ENCODE measurements around the gene TRAM2. TPM values are rescaled to one million over a fixed set of nuclear protein-coding genes. Genes with fewer than 3 reads are reported as not detected.

Gene TRAM2
- total and polyA plus RNA-seq, 2 donors (not counting 3 experiments of a cell fraction or from before 2014, with no cell fraction given): 85.7 to 98.6 TPM

DNA sequence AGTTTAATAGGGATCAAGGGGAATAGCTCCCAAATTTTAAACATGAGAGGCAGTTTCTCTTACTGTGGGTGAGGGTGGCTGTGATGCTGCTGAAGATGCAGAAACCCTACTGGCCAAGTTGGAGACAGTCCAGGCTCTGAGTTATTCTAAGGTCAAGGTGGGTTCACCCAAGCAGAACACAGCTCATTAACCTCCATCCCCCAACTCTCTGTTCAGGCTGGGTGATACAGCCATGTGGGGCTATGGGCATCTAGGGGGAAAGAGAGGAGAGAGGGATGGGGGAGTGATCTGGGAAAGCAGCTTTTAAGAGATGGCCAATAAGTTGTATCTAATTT is 18.9 kb upstream of the TRAM2 start:
- no TSS peak for BruUV-seq (replicated peaks)
- H4K20me1 ChIP-seq (replicated peaks; ENCODE audit: control insufficient read depth, extremely low read depth, insufficient read depth, low read length): no peaks in the 10 kb centered on the region
- dilution Hi-C loops (cut with MboI; ENCODE audit: extremely low pct_ligation_motif_present, low sequenced_read_pairs): no loop called here
- no peaks in the 10 kb centered on the region for H3K79me2 ChIP-seq (ENCODE audit: control insufficient read depth, insufficient read depth, low read length)
- H3K9me3 ChIP-seq (replicated peaks; ENCODE audit: control insufficient read depth, insufficient read depth, low read length): no peaks in the 10 kb centered on the region
- H3K4me1 ChIP-seq (ENCODE audit: control insufficient read depth, extremely low read depth, insufficient read depth, low read length): peaks cover 26% of the 10 kb centered on the region
- DNase-seq (ENCODE audit: low read depth, low spot score) (no peak), FAIRE-seq (no peak)
- no peaks in the 10 kb centered on the region for H3K36me3 ChIP-seq (ENCODE audit: control insufficient read depth in 2 of 2, extremely low read depth in 1 of 2, insufficient read depth in 2 of 2, low read length in 2 of 2)
- no peak overlapping the region for H3K27ac ChIP-seq (ENCODE audit: insufficient read depth, low read depth, low read length)
- no peak overlapping the region for H3K9ac ChIP-seq (replicated peaks; ENCODE audit: extremely low read depth, insufficient read depth, low read length)
- TF ChIP-seq JUN (IDR thresholded peaks at IDR 0.05; ENCODE audit: borderline replicate concordance, insufficient read depth, insufficient read length, low read depth) (no peak), POLR2AphosphoS5 (IDR thresholded peaks at IDR 0.05; ENCODE audit: insufficient read depth, low read depth, low read length) (no peak), GATA2 (IDR thresholded peaks at IDR 0.05; ENCODE audit: insufficient read depth, insufficient read length, low read depth, low read length) (no peak), EZH2 (IDR thresholded peaks at IDR 0.05; ENCODE audit: borderline replicate concordance, low read depth, low read length, severe bottlenecking) (no peak), FOS (IDR thresholded peaks at IDR 0.05; ENCODE audit: borderline replicate concordance, insufficient read depth, low read length) (no peak), MYC (IDR thresholded peaks at IDR 0.05; ENCODE audit: low read depth, low read length) (no peak), POLR2A (IDR thresholded peaks at IDR 0.05; ENCODE audit: low read depth, low read length) (no peak)
- TF ChIP-seq, protein P1, sequence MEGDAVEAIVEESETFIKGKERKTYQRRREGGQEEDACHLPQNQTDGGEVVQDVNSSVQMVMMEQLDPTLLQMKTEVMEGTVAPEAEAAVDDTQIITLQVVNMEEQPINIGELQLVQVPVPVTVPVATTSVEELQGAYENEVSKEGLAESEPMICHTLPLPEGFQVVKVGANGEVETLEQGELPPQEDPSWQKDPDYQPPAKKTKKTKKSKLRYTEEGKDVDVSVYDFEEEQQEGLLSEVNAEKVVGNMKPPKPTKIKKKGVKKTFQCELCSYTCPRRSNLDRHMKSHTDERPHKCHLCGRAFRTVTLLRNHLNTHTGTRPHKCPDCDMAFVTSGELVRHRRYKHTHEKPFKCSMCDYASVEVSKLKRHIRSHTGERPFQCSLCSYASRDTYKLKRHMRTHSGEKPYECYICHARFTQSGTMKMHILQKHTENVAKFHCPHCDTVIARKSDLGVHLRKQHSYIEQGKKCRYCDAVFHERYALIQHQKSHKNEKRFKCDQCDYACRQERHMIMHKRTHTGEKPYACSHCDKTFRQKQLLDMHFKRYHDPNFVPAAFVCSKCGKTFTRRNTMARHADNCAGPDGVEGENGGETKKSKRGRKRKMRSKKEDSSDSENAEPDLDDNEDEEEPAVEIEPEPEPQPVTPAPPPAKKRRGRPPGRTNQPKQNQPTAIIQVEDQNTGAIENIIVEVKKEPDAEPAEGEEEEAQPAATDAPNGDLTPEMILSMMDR (IDR thresholded peaks at IDR 0.05; ENCODE audit: extremely low read depth in 1 of 2, insufficient read depth in 1 of 2, low read depth in 1 of 2, low read length in 2 of 2): no peak
- TF ChIP-seq, protein P2, sequence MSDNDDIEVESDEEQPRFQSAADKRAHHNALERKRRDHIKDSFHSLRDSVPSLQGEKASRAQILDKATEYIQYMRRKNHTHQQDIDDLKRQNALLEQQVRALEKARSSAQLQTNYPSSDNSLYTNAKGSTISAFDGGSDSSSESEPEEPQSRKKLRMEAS (IDR thresholded peaks at IDR 0.05; ENCODE audit: insufficient read depth, insufficient read length): no peak
- no peak overlapping the region for H3K4me3 ChIP-seq (replicated peaks in 1 of 3; ENCODE audit: insufficient read depth in 1 of 3, low read depth in 1 of 3, low read length in 3 of 3)
- no peak overlapping the region for H3K4me2 ChIP-seq (ENCODE audit: insufficient read depth, low read length)
- no peaks in the 10 kb centered on the region for H3K27me3 ChIP-seq (ENCODE audit: control insufficient read depth in 2 of 2, insufficient read depth in 2 of 2, low read length in 2 of 2)
- H3K9me1 ChIP-seq (replicated peaks; ENCODE audit: control insufficient read depth, extremely low read depth, insufficient read depth, low read length): no peaks in the 10 kb centered on the region
- intact Hi-C loops (cut with micrococcal nuclease): loop anchor here (1.0 kb wide), 1 partner anchor 13 kb away; no protein-coding TSS in a partner anchor
- CTCF ChIA-PET: interaction anchor here (0.8 to 4.1 kb wide), 12 partner anchors 11 to 196 kb away, joined by 3 to 23 read pairs (median 4); partner anchors contain the start of gene EFHC1
- POLR2A ChIA-PET: interaction anchor here (0.7 kb wide), 1 partner anchor 180 kb away, joined by 4 read pairs; no protein-coding TSS in a partner anchor
- no peak overlapping the region for H2AFZ ChIP-seq (ENCODE audit: low read depth, low read length)

All from endothelial cell of umbilical vein (primary cell).